IMR-90 (cell line): ENCODE measurements around the gene NQO2. TPM values are rescaled to one million over a fixed set of nuclear protein-coding genes. Genes with fewer than 3 reads are reported as not detected.

Source experiments
- ATAC-seq: fragments of 200-7000 bp; cut with Tn5 transposase; 2 replicates; pipeline ENCODE4 v1.9.1; 2020; ENCODE audit warnings: low read depth, mild to moderate bottlenecking, moderate library complexity
- BruUV-seq: library from RNA; stranded (reverse); fragments of 400-500 nt; replicated peaks from 2 replicates; lab custom pipeline; 2021; lab: Mats Ljungman, UMichigan
- CTCF ChIA-PET: fragments of 300-600 bp; formaldehyde crosslinking; extraction: SDS; loops from one replicate; lab custom pipeline; 2021; ENCODE audit warnings: antibody characterized with exemption; lab: Yijun Ruan, JAX
- POLR2A ChIA-PET: fragments of 300-600 bp; sonication (Branson Sonifier 250); formaldehyde crosslinking; loops from one replicate; lab custom pipeline; 2022; ENCODE audit warnings: antibody characterized with exemption; ENCODE audit not compliant: unreplicated experiment; lab: Charles Lee
- DNase-seq: peaks from one replicate; pipeline ENCODE4 v3.0.0; 2013
- H2AFZ ChIP-seq: replicated peaks from 2 replicates; pipeline ENCODE3; 2013; ENCODE audit warnings: low read length, mild to moderate bottlenecking; ENCODE audit not compliant: poor library complexity
- H2AK5ac ChIP-seq: 2 replicates; pipeline ENCODE4 v1.6.1; 2013; ENCODE audit warnings: low read depth, low read length, inconsistent platforms
- H2AK9ac ChIP-seq: replicated peaks from 2 replicates; pipeline ENCODE3; 2013; ENCODE audit warnings: mild to moderate bottlenecking, low read depth, low read length, moderate library complexity; ENCODE audit not compliant: poor library complexity
- H2BK120ac ChIP-seq: 2 replicates; pipeline ENCODE4 v1.6.1; 2013; ENCODE audit warnings: low read depth, low read length, inconsistent platforms
- H2BK15ac ChIP-seq: 3 replicates; pipeline ENCODE4 v1.6.1; 2013; ENCODE audit warnings: low read depth, low read length, inconsistent platforms
- H2BK20ac ChIP-seq: 2 replicates; pipeline ENCODE4 v1.6.1; 2013; ENCODE audit warnings: low read depth, mild to moderate bottlenecking, inconsistent platforms, low read length, moderate library complexity
- H2BK5ac ChIP-seq: 2 replicates; pipeline ENCODE4 v1.6.1; 2013; ENCODE audit warnings: mild to moderate bottlenecking, low read depth, low read length, inconsistent platforms; ENCODE audit not compliant: poor library complexity, severe bottlenecking
- H3K14ac ChIP-seq: replicated peaks from 2 replicates; pipeline ENCODE4 v1.6.1; 2013; ENCODE audit warnings: low read depth, low read length, inconsistent platforms
- H3K18ac ChIP-seq: 2 replicates; pipeline ENCODE4 v1.6.1; 2013; ENCODE audit warnings: low read depth, low read length, control low read depth
- H3K23ac ChIP-seq: 2 replicates; pipeline ENCODE4 v1.6.1; 2013; ENCODE audit warnings: low read depth, low read length, inconsistent platforms
- H3K27ac ChIP-seq: 2 replicates; pipeline ENCODE4 v1.5.1; 2013; ENCODE audit warnings: mild to moderate bottlenecking, control low read depth, low read length; ENCODE audit not compliant: insufficient read depth
- H3K27me3 ChIP-seq: 2 replicates; pipeline ENCODE4 v1.6.1; 2013; ENCODE audit warnings: low read length; ENCODE audit not compliant: control insufficient read depth, insufficient read depth
- H3K36me3 ChIP-seq: 2 replicates; pipeline ENCODE4 v1.6.1; 2013; ENCODE audit warnings: low read length, mixed read lengths; ENCODE audit not compliant: control insufficient read depth, insufficient read depth
- H3K4ac ChIP-seq: 2 replicates; pipeline ENCODE4 v1.6.1; 2013; ENCODE audit warnings: low read depth, low read length, inconsistent platforms
- H3K4me1 ChIP-seq: 2 replicates; pipeline ENCODE4 v1.6.1; 2013; ENCODE audit warnings: low read length, mixed read lengths; ENCODE audit not compliant: control insufficient read depth, insufficient read depth
- H3K4me2 ChIP-seq: 2 replicates; pipeline ENCODE4 v1.6.1; 2013; ENCODE audit warnings: low read depth, mild to moderate bottlenecking, control low read depth, low read length, moderate library complexity
- H3K4me3 ChIP-seq: 2 replicates; pipeline ENCODE4 v1.5.1; 2013; ENCODE audit warnings: low read depth, mild to moderate bottlenecking, control low read depth, low read length, moderate library complexity; ENCODE audit not compliant: insufficient read depth
- H3K56ac ChIP-seq: 2 replicates; pipeline ENCODE4 v1.6.1; 2013; ENCODE audit warnings: low read length, inconsistent platforms; ENCODE audit not compliant: insufficient read depth; ENCODE audit errors: extremely low read depth
- H3K79me1 ChIP-seq, 2 experiments: 2 replicates each; pipeline ENCODE4 v1.6.1; 2013; ENCODE audit warnings: low read length in 2 of 2, inconsistent platforms in 1 of 2, low read depth in 1 of 2
- H3K9ac ChIP-seq: 2 replicates; pipeline ENCODE4 v1.6.1; 2013; ENCODE audit warnings: low read depth, low read length, control low read depth
- H3K9me1 ChIP-seq: 2 replicates; pipeline ENCODE4 v1.6.1; 2013; ENCODE audit warnings: low read length, inconsistent platforms; ENCODE audit not compliant: insufficient read depth
- H3K9me3 ChIP-seq: 2 replicates; pipeline ENCODE4 v1.6.1; 2013; ENCODE audit warnings: low read length; ENCODE audit not compliant: control insufficient read depth, insufficient read depth
- H4K20me1 ChIP-seq: 2 replicates; pipeline ENCODE4 v1.6.1; 2013; ENCODE audit warnings: low read length, inconsistent platforms; ENCODE audit not compliant: insufficient read depth
- H4K5ac ChIP-seq: 2 replicates; pipeline ENCODE4 v1.6.1; 2013; ENCODE audit warnings: mild to moderate bottlenecking, low read depth, low read length, control low read depth
- H4K8ac ChIP-seq, 2 experiments: 2 replicates each; pipeline ENCODE4 v1.6.1; 2013; ENCODE audit warnings: low read depth in 2 of 2, low read length in 2 of 2, control low read depth in 1 of 2, inconsistent platforms in 1 of 2
- H4K91ac ChIP-seq: 2 replicates; pipeline ENCODE4 v1.6.1; 2013; ENCODE audit warnings: low read depth, low read length, inconsistent platforms; ENCODE audit not compliant: insufficient read depth
- MAFK ChIP-seq: IDR thresholded peaks from 2 replicates; pipeline ENCODE4 v1.6.1; 2012; ENCODE audit warnings: low read depth, low read length, improper control_type of control experiment
- RFX5 ChIP-seq: IDR thresholded peaks from 2 replicates; pipeline ENCODE4 v1.8.0; 2012; ENCODE audit warnings: low read depth, mild to moderate bottlenecking, low read length, moderate library complexity
- WGBS, 2 experiments: methylation state at CpG; one replicate each; pipeline versions ENCODE4 v1.1.5 to v1.1.7; 2013; ENCODE audit warnings: missing lambda C conversion rate in 2 of 2; ENCODE audit not compliant: insufficient read length in 1 of 2; ENCODE audit errors: extremely low coverage in 2 of 2; 5-methylcytosine and 5-hydroxymethylcytosine counted together
- dilution Hi-C: fragments of 300-500 bp; cut with HindIII; formaldehyde crosslinking; loops from one replicate; pipeline ENCODE4 v1.14.3; 2018; ENCODE audit warnings: low sequenced_read_pairs; ENCODE audit not compliant: unreplicated experiment
- in situ Hi-C: fragments of 300-500 bp; cut with MboI; formaldehyde crosslinking; loops from 3 replicates; pipeline ENCODE4 v1.14.3; 2019; ENCODE audit warnings: low sequenced_read_pairs, inconsistent platforms, mixed read lengths
- intact Hi-C: fragments of 100-400 bp; cut with micrococcal nuclease; formaldehyde crosslinking; loops from 2 replicates; pipeline ENCODE4 v1.10.0; 2022
- polyA plus RNA-seq, 3 experiments: library from polyadenylated mRNA; depleted of rRNA; stranded (reverse); fragments of >200 nt; gene quantifications; 2 replicates each; pipeline ENCODE4 v1.2.3, GENCODE V29; 2012; ENCODE audit warnings: low replicate concordance in 1 of 3
- total RNA-seq: library from RNA; depleted of rRNA; stranded (reverse); fragments of >200 nt; gene quantifications from 2 replicates; pipeline ENCODE4 v1.2.3, GENCODE V29; 2012
- TF ChIP-seq, protein P1 (sequence below): fragments of 150-350 bp; IDR thresholded peaks from 2 replicates; pipeline ENCODE4 v1.6.1; 2017; ENCODE audit warnings: mild to moderate bottlenecking, antibody characterized with exemption, low read length, low read depth

The NQO2 gene
- total and polyA plus RNA-seq, 2 of the 4 experiments (the other 2 are of a cell fraction), result 42.5 to 72.1 TPM

DNA sequence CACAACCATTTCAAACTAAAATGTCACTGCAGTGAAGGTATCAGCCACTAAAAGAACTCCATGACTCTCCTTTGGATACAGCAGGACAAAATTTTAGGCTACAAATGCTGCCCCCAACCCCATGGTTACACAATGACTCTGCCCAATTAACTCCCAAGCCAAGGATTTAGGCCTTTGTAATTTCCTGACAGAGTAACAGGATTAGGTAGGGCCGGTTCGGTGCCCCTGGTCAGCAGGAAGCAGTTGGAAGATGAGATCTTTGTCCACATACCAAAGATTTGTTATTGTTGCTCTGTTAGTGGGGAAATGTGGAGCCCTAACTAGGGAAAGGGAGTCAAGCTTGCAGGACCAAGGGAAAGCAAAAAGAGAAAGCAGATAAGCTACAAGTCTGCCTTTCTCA, 41.9 kb downstream of the NQO2 start:
- Histone ChIP-seq H2AK9ac (peak overlapping the region; percentile 11), H2AFZ (no peak overlapping the region), H4K8ac (no peak overlapping the region), H3K27me3 (peaks cover 14% of the 10 kb centered on the region), H3K23ac (no peak overlapping the region), H2BK15ac (no peak overlapping the region), H4K91ac (no peak overlapping the region), H3K4ac (no peak overlapping the region), H3K9me1 (no peaks in the 10 kb centered on the region), H3K4me2 (no peak overlapping the region), H3K27ac (no peak overlapping the region), H3K9ac (no peak overlapping the region), H3K4me1 (peaks cover 2% of the 10 kb centered on the region; the same call in 1 of the 2 replicates), H2BK5ac (no peak overlapping the region), H3K14ac (no peak overlapping the region), H3K79me1 (no peaks in the 10 kb centered on the region), H3K4me3 (no peak overlapping the region), H3K18ac (no peak overlapping the region), H3K36me3 (no peaks in the 10 kb centered on the region), H2AK5ac (no peak overlapping the region), H2BK120ac (no peak overlapping the region), H3K9me3 (no peaks in the 10 kb centered on the region), H4K20me1 (no peaks in the 10 kb centered on the region), H2BK20ac (no peak overlapping the region), H3K56ac (no peak overlapping the region), H4K5ac (no peak overlapping the region)
- DNase-seq (no peak), ATAC-seq (peak; percentile 29)
- dilution Hi-C loops, result no loop called here
- WGBS, 2 experiments, result no CpG with 5 or more reads among the region's 2 CpGs
- POLR2A ChIA-PET, result no interaction called here
- BruUV-seq, result no TSS peak
- in situ Hi-C loops, result no loop called here
- CTCF ChIA-PET, result no interaction called here
- TF ChIP-seq MAFK (no peak), RFX5 (no peak)
- TF ChIP-seq, protein P1, sequence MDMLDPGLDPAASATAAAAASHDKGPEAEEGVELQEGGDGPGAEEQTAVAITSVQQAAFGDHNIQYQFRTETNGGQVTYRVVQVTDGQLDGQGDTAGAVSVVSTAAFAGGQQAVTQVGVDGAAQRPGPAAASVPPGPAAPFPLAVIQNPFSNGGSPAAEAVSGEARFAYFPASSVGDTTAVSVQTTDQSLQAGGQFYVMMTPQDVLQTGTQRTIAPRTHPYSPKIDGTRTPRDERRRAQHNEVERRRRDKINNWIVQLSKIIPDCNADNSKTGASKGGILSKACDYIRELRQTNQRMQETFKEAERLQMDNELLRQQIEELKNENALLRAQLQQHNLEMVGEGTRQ, result no peak
- intact Hi-C loops, result no loop called here
